Kidney epithelial cell (primary cell): ENCODE results near the gene NTM. TPM values are rescaled to one million over a fixed set of nuclear protein-coding genes. Genes with fewer than 3 reads are reported as not detected.
A peak's percentile ranks its signal among the peaks of the same experiment; 100 is the strongest.

Experiments
- DNase-seq: peaks from one replicate; pipeline ENCODE4 v3.0.0-alpha.2; 2010; ENCODE audit warnings: low read depth
- H3K27me3 ChIP-seq: 2 replicates; pipeline ENCODE4 v1.6.0; 2011; ENCODE audit warnings: low read length; ENCODE audit not compliant: control insufficient read depth, insufficient read depth
- H3K36me3 ChIP-seq: 2 replicates; pipeline ENCODE4 v1.5.1; 2011; ENCODE audit warnings: low read length; ENCODE audit not compliant: control insufficient read depth, insufficient read depth
- H3K4me3 ChIP-seq: 2 replicates; pipeline ENCODE4 v1.5.1; 2011; ENCODE audit warnings: low read depth, mild to moderate bottlenecking, control low read depth, low read length
- total RNA-seq: library from RNA; depleted of rRNA; stranded (reverse); fragments of >200 nt; gene quantifications from 2 replicates; pipeline ENCODE4 v1.2.3, GENCODE V29; 2015
- TF ChIP-seq, protein P1 (sequence below): IDR thresholded peaks from 2 replicates; pipeline ENCODE4 v1.5.1; 2011; ENCODE audit warnings: mild to moderate bottlenecking, moderate library complexity, low read length, control low read depth, inconsistent platforms; ENCODE audit not compliant: insufficient read depth, poor library complexity, severe bottlenecking

NTM gene
- total RNA-seq, 1 donor from 2014 or later: 111 TPM

DNA sequence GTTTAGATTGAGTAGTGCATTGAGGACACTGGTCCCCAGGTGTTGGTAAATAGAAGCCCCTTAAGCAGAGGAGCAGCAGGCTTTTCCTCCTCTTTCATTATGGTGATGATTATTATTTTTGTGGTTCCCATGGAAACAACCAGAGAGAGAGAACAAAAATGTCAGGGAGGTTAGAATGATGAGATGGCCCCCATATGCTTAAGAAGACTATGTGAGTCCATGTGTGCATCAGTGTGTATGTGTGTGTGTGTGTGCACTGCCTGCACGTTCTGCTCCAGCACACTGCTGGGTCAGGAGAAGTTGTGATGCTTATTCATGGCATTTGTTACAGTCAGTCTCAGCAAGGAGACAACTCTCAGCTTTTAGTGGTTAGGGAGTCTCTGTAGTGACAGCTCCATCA, 724.2 kb downstream of the NTM start:
- no peak overlapping the region for H3K4me3 ChIP-seq
- no peaks in the 10 kb centered on the region for H3K36me3 ChIP-seq
- no peak for DNase-seq
- no peaks in the 10 kb centered on the region for H3K27me3 ChIP-seq
- TF ChIP-seq, protein P1, sequence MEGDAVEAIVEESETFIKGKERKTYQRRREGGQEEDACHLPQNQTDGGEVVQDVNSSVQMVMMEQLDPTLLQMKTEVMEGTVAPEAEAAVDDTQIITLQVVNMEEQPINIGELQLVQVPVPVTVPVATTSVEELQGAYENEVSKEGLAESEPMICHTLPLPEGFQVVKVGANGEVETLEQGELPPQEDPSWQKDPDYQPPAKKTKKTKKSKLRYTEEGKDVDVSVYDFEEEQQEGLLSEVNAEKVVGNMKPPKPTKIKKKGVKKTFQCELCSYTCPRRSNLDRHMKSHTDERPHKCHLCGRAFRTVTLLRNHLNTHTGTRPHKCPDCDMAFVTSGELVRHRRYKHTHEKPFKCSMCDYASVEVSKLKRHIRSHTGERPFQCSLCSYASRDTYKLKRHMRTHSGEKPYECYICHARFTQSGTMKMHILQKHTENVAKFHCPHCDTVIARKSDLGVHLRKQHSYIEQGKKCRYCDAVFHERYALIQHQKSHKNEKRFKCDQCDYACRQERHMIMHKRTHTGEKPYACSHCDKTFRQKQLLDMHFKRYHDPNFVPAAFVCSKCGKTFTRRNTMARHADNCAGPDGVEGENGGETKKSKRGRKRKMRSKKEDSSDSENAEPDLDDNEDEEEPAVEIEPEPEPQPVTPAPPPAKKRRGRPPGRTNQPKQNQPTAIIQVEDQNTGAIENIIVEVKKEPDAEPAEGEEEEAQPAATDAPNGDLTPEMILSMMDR: no peak

DNA sequence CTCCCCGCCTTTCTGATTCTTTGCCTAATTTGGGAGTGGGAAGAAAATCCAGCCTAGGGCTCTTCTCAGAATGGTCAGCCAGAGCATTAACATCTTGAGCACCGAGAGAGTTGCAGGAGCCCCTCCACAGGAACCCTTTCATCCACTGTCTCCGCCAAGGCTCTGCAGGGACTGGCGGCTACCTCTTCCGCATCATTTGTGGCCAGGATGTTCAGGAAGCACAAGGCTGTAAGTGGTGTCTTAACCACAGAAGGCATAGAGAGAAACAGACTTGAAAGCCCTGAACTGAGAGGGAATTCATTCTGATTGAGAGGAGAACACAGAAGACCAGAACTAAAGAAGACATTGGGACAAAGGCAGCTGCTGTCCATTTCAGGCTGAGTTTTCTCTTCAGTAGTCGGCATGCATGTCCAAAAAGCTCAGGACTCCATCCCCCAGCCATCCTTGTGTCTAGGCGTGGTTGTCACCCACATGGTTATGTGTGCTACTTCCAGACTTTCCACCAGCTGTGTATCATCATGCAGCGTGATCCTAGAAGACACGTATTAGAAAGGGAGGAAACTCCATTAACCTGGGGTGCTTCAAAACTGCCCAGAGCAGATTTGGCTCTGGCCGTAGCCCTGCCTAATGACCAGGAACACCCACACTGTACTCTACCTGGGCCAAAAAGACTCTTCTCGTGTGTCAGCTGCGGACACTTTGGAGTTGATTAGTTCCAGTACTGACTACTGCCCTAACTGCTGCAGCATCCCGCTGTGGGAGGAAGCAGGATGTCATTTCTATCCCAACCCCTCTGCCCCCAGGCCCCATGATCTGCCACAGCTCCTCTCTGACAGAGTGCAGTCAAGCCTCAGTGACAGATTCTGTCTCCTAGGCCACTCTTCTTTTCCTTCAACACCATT, 725.1 kb downstream of the NTM start:
- no peak for DNase-seq
- no peaks in the 10 kb centered on the region for H3K27me3 ChIP-seq
- H3K36me3 ChIP-seq: no peaks in the 10 kb centered on the region
- H3K4me3 ChIP-seq: no peak overlapping the region
- TF ChIP-seq, protein P1: no peak

DNA sequence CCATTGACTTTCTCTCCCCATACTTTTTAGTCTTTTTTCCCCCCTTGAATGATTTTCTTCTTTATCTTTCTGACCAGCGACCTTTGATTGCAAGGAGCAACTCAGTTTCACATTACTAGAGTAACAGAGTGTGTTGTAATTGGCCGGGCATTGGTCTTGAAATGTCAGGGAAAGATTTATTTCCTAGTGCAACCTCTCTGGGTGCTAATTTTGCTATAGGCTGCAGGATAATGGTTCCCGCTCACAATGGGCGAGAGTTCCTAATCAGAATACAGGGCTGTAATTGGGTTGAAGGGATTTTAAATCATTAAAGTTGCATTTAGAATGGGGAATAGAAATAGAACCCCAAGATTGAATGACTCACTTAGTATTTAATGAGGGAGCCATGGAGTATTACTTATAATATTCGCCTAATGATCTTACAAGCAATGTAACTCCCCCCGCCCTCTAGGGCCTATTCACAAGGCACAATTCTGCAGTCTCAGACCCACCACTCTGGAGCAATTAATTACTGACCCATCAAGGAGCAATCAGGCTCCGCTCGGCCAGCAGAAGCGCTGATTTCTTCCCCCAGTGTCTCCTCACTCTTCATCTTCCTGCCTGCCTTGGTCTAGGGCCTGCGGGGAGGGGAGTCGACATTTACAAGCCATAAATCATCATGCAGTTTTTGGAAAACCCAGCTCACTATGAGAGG, 725.9 kb downstream of the NTM start:
- TF ChIP-seq, protein P1: no peak
- H3K36me3 ChIP-seq: no peaks in the 10 kb centered on the region
- no peak for DNase-seq
- H3K4me3 ChIP-seq: no peak overlapping the region
- no peaks in the 10 kb centered on the region for H3K27me3 ChIP-seq

DNA sequence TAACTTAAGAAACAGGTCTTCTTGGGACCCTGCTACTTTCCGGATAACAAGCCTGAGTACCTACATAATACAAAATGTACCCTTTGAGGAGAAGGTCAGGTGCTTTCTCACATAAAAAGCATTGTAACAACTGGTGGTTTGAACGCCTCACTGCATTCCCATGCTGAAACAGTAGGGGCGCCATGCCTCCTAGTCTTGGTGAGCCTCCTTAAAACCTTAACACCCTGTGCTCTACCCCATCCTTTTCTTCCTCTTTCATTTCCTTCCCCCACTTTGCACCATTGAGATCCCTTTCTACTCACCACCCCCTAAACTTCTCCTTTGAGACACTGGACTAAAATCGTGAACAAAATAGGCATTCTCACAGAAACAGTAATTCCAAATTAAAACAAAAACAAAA, 729.3 kb downstream of the NTM start:
- Histone ChIP-seq H3K27me3 (no peaks in the 10 kb centered on the region), H3K4me3 (no peak overlapping the region), H3K36me3 (no peaks in the 10 kb centered on the region)
- TF ChIP-seq, protein P1: peak; percentile 47
- no peak for DNase-seq

DNA sequence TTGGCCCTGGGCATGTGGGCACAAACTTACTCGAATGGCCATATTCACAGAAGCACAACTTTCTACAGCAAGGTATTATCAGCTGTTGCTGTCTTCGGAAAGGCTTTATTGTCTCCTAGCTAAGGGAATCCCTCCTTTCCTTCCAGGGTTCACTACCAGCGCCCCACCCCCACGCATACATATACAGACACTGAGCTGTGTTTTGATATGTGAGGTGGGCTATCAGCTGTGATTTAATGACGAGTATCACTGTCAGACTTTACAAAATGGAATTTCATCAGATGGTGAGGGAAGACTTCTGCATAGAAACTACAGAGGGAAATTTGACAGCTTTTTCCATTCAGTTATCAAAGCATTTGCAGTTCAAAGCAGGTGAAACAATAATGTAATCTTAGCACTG, 730.2 kb downstream of the NTM start:
- TF ChIP-seq, protein P1: no peak

More for the DNA sequence above, 730.2 kb downstream of the NTM start:
- H3K4me3 ChIP-seq: no peak overlapping the region
- no peak for DNase-seq
- no peaks in the 10 kb centered on the region for H3K36me3 ChIP-seq
- no peaks in the 10 kb centered on the region for H3K27me3 ChIP-seq
